HepG2 (cell line): ENCODE results near the gene MT1A. TPM values are rescaled to one million over a fixed set of nuclear protein-coding genes. Genes with fewer than 3 reads are reported as not detected.

ENCODE experiments used
- ARNTL ChIP-seq: sonication (generic); formaldehyde crosslinking; IDR thresholded peaks from 2 replicates; pipeline ENCODE4 v1.4.0; 2020; ENCODE audit warnings: mild to moderate bottlenecking, missing genetic modification reagents
- CHD2 ChIP-seq: IDR thresholded peaks from 2 replicates; pipeline ENCODE4 v1.6.1; 2011; ENCODE audit warnings: low read depth, low read length, improper control_type of control experiment
- ETV5 ChIP-seq: IDR thresholded peaks from 2 replicates; pipeline ENCODE4 v1.6.1; 2018; ENCODE audit warnings: missing biosample characterization, missing genetic modification reagents, inconsistent platforms, borderline replicate concordance
- GLI4 ChIP-seq: sonication (generic); formaldehyde crosslinking; IDR thresholded peaks from 2 replicates; pipeline ENCODE4 v1.5.1; 2020; ENCODE audit warnings: missing genetic modification reagents, mild to moderate bottlenecking, moderate library complexity, borderline replicate concordance
- HDAC1 ChIP-seq: sonication (generic); formaldehyde crosslinking; IDR thresholded peaks from 2 replicates; pipeline ENCODE4 v1.5.1; 2020; ENCODE audit warnings: mild to moderate bottlenecking, missing genetic modification reagents
- HNRNPK ChIP-seq: fragments of 200-400 bp; formaldehyde crosslinking; IDR thresholded peaks from 2 replicates; pipeline ENCODE4 v1.6.1; 2018; ENCODE audit warnings: low read length, low read depth, moderate library complexity, mild to moderate bottlenecking; ENCODE audit not compliant: poor library complexity, severe bottlenecking
- JARID2 ChIP-seq: sonication (generic); formaldehyde crosslinking; IDR thresholded peaks from 2 replicates; pipeline ENCODE4 v1.8.1; 2023; ENCODE audit warnings: missing genetic modification reagents, inconsistent platforms; ENCODE audit not compliant: insufficient replicate concordance
- KAT7 ChIP-seq: IDR thresholded peaks from 2 replicates; pipeline ENCODE4 v1.6.1; 2018; ENCODE audit warnings: borderline replicate concordance, missing compliant biosample characterization
- MATR3 ChIP-seq: sonication (generic); formaldehyde crosslinking; IDR thresholded peaks from 2 replicates; pipeline ENCODE4 v1.4.0; 2020; ENCODE audit warnings: missing genetic modification reagents
- MBNL3 ChIP-seq: fragments of 250-450 bp; sonication (Bioruptor Pico); conservative IDR thresholded peaks from 2 replicates; pipeline ENCODE4 v1.8.0; 2022; ENCODE audit warnings: mild to moderate bottlenecking, inconsistent platforms
- POGZ ChIP-seq: sonication (generic); formaldehyde crosslinking; IDR thresholded peaks from 2 replicates; pipeline ENCODE4 v1.4.0; 2020; ENCODE audit warnings: mild to moderate bottlenecking, missing genetic modification reagents
- POLR2G ChIP-seq: fragments of 200-400 bp; formaldehyde crosslinking; IDR thresholded peaks from 2 replicates; pipeline ENCODE4 v1.6.1; 2018; ENCODE audit warnings: mild to moderate bottlenecking, low read depth, low read length, moderate library complexity
- ZFP1 ChIP-seq: IDR thresholded peaks from 2 replicates; pipeline ENCODE4 v1.6.1; 2016
- ZNF550 ChIP-seq: sonication (generic); formaldehyde crosslinking; IDR thresholded peaks from 2 replicates; pipeline ENCODE4 v1.4.0; 2020; ENCODE audit warnings: mild to moderate bottlenecking, missing genetic modification reagents, borderline replicate concordance
- ZSCAN5A ChIP-seq: sonication (generic); formaldehyde crosslinking; IDR thresholded peaks from 2 replicates; pipeline ENCODE4 v1.8.0; 2022; ENCODE audit warnings: mild to moderate bottlenecking, missing genetic modification reagents, borderline replicate concordance
- polyA plus RNA-seq, 8 experiments: library from polyadenylated mRNA; depleted of rRNA in 3 of 8; stranded (reverse) in 7 of 8; unstranded in 1 of 8; fragments of >200 nt; fragmentation: Illumina TruSeq in 4 of 8; extraction: Trizol in 4 of 8; gene quantifications; 2 replicates each; pipeline versions ENCODE4 v1.2.1 to v1.2.3, GENCODE V29; 2011 to 2016; ENCODE audit warnings: low read depth in 4 of 8, missing spikeins in 1 of 8, mixed read lengths in 1 of 8; ENCODE audit not compliant: insufficient read depth in 1 of 8
- total RNA-seq, 5 experiments: library from RNA; depleted of rRNA; stranded (reverse); fragments of >200 nt; fragmentation: Illumina TruSeq; extraction: Trizol; gene quantifications; 2 replicates each; pipeline ENCODE4 v1.2.3, GENCODE V29; 2016; ENCODE audit warnings: low read depth in 1 of 5
- TF ChIP-seq, protein P1 (sequence below): sonication (generic); formaldehyde crosslinking; IDR thresholded peaks from 2 replicates; pipeline ENCODE4 v1.4.0; 2020; ENCODE audit warnings: missing genetic modification reagents, borderline replicate concordance
- TF ChIP-seq, protein P2 (sequence below): sonication (generic); formaldehyde crosslinking; IDR thresholded peaks from 2 replicates; pipeline ENCODE4 v1.5.0; 2020; ENCODE audit warnings: missing genetic modification reagents
- TF ChIP-seq, protein P3 (sequence below): sonication (generic); formaldehyde crosslinking; IDR thresholded peaks from 2 replicates; pipeline ENCODE4 v1.4.0; 2020; ENCODE audit warnings: mild to moderate bottlenecking, missing genetic modification reagents
- TF ChIP-seq, protein P4 (sequence below): sonication (generic); formaldehyde crosslinking; IDR thresholded peaks from 2 replicates; pipeline ENCODE4 v1.4.0; 2020; ENCODE audit warnings: mild to moderate bottlenecking, missing genetic modification reagents
- TF ChIP-seq, protein P5 (sequence below): sonication (generic); formaldehyde crosslinking; IDR thresholded peaks from 2 replicates; pipeline ENCODE4 v1.4.0; 2020; ENCODE audit warnings: missing genetic modification reagents; ENCODE audit errors: not compliant biosample characterization

Gene MT1A
- total and polyA plus RNA-seq, 2 of the 13 experiments (the other 11 are each of a cell fraction or from before 2014, with no cell fraction given) = 8.3 to 10.4 TPM

GRCh38 chr16:56667581-56668571 lies 29.4 kb downstream of the MT1A start, which contains the start of gene MT1G (continued):
- TF ChIP-seq, protein P1, sequence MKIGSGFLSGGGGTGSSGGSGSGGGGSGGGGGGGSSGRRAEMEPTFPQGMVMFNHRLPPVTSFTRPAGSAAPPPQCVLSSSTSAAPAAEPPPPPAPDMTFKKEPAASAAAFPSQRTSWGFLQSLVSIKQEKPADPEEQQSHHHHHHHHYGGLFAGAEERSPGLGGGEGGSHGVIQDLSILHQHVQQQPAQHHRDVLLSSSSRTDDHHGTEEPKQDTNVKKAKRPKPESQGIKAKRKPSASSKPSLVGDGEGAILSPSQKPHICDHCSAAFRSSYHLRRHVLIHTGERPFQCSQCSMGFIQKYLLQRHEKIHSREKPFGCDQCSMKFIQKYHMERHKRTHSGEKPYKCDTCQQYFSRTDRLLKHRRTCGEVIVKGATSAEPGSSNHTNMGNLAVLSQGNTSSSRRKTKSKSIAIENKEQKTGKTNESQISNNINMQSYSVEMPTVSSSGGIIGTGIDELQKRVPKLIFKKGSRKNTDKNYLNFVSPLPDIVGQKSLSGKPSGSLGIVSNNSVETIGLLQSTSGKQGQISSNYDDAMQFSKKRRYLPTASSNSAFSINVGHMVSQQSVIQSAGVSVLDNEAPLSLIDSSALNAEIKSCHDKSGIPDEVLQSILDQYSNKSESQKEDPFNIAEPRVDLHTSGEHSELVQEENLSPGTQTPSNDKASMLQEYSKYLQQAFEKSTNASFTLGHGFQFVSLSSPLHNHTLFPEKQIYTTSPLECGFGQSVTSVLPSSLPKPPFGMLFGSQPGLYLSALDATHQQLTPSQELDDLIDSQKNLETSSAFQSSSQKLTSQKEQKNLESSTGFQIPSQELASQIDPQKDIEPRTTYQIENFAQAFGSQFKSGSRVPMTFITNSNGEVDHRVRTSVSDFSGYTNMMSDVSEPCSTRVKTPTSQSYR (CRISPR knock-in tag) = no peak
- TF ChIP-seq KAT7 (CRISPR knock-in tag) (no peak; the same call in 1 of the 2 replicates), ZFP1 (CRISPR knock-in tag) (no peak), JARID2 (CRISPR knock-in tag) (no peak), GLI4 (no peak), HDAC1 (no peak), CHD2 (no peak), ARNTL (CRISPR knock-in tag) (no peak), POLR2G (peak; percentile 88), MBNL3 (CRISPR knock-in tag) (no peak), ZNF550 (CRISPR knock-in tag) (no peak), MATR3 (CRISPR knock-in tag) (no peak), POGZ (0 out of 2 replicates have a peak, but pooled peaks have one; percentile 3), HNRNPK (no peak), ETV5 (0 out of 2 replicates have a peak, but pooled peaks have one; percentile 25), ZSCAN5A (CRISPR knock-in tag) (no peak)
- TF ChIP-seq, protein P2, sequence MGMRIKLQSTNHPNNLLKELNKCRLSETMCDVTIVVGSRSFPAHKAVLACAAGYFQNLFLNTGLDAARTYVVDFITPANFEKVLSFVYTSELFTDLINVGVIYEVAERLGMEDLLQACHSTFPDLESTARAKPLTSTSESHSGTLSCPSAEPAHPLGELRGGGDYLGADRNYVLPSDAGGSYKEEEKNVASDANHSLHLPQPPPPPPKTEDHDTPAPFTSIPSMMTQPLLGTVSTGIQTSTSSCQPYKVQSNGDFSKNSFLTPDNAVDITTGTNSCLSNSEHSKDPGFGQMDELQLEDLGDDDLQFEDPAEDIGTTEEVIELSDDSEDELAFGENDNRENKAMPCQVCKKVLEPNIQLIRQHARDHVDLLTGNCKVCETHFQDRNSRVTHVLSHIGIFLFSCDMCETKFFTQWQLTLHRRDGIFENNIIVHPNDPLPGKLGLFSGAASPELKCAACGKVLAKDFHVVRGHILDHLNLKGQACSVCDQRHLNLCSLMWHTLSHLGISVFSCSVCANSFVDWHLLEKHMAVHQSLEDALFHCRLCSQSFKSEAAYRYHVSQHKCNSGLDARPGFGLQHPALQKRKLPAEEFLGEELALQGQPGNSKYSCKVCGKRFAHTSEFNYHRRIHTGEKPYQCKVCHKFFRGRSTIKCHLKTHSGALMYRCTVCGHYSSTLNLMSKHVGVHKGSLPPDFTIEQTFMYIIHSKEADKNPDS (CRISPR knock-in tag) = no peak
- TF ChIP-seq, protein P3, sequence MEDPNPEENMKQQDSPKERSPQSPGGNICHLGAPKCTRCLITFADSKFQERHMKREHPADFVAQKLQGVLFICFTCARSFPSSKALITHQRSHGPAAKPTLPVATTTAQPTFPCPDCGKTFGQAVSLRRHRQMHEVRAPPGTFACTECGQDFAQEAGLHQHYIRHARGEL (CRISPR knock-in tag) = no peak
- TF ChIP-seq, protein P4, sequence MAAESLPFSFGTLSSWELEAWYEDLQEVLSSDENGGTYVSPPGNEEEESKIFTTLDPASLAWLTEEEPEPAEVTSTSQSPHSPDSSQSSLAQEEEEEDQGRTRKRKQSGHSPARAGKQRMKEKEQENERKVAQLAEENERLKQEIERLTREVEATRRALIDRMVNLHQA (CRISPR knock-in tag) = no peak
- TF ChIP-seq, protein P5, sequence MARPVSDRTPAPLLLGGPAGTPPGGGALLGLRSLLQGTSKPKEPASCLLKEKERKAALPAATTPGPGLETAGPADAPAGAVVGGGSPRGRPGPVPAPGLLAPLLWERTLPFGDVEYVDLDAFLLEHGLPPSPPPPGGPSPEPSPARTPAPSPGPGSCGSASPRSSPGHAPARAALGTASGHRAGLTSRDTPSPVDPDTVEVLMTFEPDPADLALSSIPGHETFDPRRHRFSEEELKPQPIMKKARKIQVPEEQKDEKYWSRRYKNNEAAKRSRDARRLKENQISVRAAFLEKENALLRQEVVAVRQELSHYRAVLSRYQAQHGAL (CRISPR knock-in tag) = no peak
